GM13976 (cell line): ENCODE results near the gene FBXO45.
A peak's percentile ranks its signal among the peaks of the same experiment; 100 is the strongest.
"Not testable (repeated sequence)": the region's sequence is repeated elsewhere in the genome, so short reads cannot be mapped to it uniquely, and the experiment has no call there.

ENCODE experiments used
- DNase-seq: peaks from one replicate; pipeline ENCODE4 v3.0.0; 2012; ENCODE audit warnings: low spot score
- in situ Hi-C: fragments of 300-500 bp; cut with MboI; formaldehyde crosslinking; loops from one replicate; pipeline ENCODE4 v1.12.0; 2022; ENCODE audit warnings: low sequenced_read_pairs, mixed read lengths, inconsistent platforms; ENCODE audit not compliant: unreplicated experiment
- TF ChIP-seq, protein P1 (sequence below): IDR thresholded peaks from 2 replicates; pipeline ENCODE4 v1.5.1; 2012; ENCODE audit warnings: borderline replicate concordance, mild to moderate bottlenecking; ENCODE audit not compliant: insufficient read depth; ENCODE audit errors: extremely low read depth, missing control alignments, control extremely low read depth

FBXO45 gene, protein sequence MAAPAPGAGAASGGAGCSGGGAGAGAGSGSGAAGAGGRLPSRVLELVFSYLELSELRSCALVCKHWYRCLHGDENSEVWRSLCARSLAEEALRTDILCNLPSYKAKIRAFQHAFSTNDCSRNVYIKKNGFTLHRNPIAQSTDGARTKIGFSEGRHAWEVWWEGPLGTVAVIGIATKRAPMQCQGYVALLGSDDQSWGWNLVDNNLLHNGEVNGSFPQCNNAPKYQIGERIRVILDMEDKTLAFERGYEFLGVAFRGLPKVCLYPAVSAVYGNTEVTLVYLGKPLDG

DNA sequence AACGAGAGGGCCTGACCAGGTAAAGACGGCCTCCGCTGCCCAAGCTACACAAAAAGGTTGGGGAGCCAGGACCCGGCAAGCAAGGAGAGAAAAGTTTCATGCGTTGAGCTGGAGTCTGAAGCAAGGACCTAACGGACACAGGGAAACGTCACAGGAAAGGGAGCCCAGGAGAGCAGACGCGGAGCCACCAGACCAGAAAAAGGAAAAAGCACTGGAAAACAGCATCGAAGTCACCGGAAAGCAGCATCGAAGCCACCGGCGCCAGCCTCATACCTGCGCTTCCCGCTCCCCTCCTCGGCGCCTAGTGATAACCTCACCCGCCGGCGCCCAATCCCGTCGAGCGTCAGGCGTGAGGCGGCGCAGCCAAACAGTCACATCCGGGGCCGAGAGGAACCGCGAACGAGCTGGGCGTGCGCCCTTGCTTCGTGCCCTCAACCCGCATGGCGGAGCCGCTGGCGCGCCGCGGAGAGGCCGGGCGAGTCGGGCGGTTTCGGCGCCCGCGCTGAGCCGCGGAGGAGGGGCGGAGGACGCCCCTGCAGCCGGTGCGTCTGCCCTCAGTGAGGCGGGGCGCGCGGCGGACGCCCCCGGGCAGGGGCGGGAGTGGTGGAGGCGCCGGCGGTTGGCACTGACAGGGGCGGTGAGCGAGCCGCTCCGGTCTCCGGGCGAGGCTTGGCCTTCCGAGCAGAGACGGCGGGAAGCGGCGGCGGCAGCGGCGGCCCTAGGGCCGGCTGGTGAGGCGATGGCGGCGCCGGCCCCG is at the start of gene FBXO45, which contains the start of gene WDR53:
TSS of gene FBXO45 (plus strand) at position 415 of the 757 bp plus-strand sequence. CDS start at position 740, 325 bp downstream.
TSS of gene WDR53 (minus strand) at position 309 of the 757 bp plus-strand sequence. CDS start 7,079 bp downstream, outside the sequence.
- in situ Hi-C loops = no loop called here
- peak; percentile 98 for DNase-seq
- TF ChIP-seq, protein P1, sequence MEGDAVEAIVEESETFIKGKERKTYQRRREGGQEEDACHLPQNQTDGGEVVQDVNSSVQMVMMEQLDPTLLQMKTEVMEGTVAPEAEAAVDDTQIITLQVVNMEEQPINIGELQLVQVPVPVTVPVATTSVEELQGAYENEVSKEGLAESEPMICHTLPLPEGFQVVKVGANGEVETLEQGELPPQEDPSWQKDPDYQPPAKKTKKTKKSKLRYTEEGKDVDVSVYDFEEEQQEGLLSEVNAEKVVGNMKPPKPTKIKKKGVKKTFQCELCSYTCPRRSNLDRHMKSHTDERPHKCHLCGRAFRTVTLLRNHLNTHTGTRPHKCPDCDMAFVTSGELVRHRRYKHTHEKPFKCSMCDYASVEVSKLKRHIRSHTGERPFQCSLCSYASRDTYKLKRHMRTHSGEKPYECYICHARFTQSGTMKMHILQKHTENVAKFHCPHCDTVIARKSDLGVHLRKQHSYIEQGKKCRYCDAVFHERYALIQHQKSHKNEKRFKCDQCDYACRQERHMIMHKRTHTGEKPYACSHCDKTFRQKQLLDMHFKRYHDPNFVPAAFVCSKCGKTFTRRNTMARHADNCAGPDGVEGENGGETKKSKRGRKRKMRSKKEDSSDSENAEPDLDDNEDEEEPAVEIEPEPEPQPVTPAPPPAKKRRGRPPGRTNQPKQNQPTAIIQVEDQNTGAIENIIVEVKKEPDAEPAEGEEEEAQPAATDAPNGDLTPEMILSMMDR = peak; percentile 5

DNA sequence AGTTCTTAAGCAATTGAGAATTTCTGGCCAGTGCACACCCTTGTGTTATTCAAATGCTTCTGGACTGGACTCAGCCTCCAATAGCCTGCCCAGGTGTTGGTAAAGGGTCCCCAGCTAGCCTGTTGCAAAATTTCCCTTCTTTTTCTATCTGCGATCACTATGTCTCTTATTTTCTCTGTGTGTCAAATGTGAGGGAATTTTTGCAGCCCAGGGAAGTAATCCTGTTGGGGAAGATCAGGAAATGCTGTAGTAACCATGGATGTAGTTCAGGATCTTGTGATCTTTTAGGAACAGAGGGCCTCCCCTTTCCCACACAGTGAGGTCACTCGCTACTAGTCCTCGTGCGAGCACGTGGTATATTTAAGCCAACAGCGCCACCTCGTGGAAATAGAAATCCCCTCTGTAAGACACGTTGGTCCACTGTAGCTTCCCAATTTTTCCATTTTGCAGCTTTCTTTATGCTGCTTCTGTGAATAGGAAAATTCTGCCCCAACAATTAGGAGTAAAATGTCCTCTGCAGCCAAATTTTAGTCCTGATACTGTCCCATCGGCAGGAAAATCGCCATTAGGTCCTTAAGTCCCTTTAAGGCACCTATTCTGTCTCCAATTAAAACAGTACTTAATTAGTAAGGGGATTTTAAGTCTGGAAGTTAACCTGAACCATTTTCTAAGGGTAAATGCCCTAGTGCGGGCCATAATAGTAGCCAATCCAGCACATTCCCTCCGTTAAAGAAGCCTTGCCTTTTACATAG is 49.3 kb upstream of the FBXO45 start:
- TF ChIP-seq, protein P1 = no peak
- DNase-seq = peak; percentile 37
- in situ Hi-C loops = loop anchor here (10.0 kb wide), 1 partner anchor 264 kb away; no protein-coding TSS in a partner anchor

DNA sequence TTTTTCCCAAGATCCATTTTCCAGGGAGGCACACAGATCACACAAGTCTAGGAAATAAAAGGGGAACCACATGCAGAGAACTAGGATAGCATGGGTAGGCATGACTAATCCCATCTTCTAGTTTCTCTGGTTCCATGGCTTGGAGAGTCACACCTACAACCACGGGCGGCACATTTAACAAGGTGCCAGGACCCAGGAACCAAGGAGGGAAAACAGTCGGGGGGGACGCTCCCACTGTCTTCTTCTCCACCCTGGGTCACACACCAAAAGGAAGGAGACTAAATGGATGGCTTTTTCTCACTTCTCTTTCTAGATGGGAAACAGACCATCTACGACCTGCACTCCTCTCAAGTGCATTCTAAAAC is 48.8 kb upstream of the FBXO45 start:
- in situ Hi-C loops = loop anchor here (10.0 kb wide), 1 partner anchor 265 kb away; no protein-coding TSS in a partner anchor
- DNase-seq = no peak
- TF ChIP-seq, protein P1 = no peak

DNA sequence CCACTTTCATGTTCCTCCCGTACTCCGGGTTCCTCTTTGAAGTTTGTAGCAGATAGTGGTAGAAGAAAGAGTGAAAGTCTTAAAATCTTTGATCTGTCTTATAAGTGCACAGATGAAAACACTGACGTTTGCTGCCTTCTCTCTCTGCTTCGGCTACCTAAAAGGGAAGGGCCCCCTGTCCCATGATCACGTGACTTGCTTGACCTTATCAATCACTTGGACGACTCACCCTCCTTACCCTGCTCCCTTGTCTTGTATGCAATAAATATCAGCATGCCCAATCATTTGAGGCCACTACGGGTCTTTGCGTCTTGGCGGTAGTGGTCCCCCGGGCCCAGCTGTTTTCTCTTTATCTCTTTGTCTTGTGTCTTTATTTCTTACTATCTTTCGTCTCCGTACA is 47.2 kb upstream of the FBXO45 start:
- in situ Hi-C loops, DNase-seq: not testable (repeated sequence)

DNA sequence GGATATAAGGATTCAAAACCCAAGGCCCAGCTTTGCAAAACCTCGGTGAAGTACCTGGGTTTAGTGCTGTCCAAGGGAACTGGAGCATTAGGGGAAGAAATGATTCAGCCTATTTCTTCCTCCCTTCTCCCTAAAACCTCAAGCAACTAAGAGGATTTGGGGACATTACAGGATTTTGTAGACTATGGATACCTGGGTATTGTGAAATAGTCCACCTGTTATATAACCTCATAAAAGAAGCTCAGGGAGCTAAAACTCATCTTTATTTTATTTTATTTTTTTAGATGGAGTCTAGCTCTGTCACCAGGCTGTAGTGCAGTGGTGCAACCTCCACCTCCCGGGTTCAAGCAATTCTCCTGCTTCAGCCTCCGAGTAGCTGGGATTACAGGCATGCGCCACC is 44.6 kb upstream of the FBXO45 start:
- DNase-seq = no peak
- TF ChIP-seq, protein P1 = no peak
- in situ Hi-C loops = no loop called here

DNA sequence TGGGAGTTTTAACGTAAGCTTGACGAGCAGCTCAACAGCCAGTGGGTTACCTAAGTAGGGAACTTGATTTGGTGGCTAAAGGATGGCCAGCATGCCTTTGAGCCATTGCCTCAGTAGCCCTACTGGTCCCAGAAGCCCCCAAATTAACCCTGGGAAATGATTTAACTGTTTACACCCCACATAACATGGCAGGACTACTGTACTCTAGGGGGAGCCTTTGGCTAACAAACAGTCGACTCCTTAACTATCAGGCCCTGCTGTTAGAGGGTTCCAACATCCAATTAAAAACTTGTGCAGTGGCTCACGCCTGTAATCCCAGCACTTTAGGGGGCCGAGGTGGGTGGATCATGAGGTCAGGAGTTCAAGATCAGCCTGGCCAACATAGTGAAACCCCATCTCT is 43.9 kb upstream of the FBXO45 start:
- TF ChIP-seq, protein P1 = no peak
- no peak for DNase-seq
- in situ Hi-C loops = no loop called here
